OCI-LY3 (cell line): ENCODE measurements around the gene ST3GAL3.

Source experiments
- EZH2phosphoT487 ChIP-seq: fragments of 200-600 bp; shearing (Covaris generic); IDR thresholded peaks from 2 replicates; pipeline ENCODE4 v1.6.1; 2018; ENCODE audit warnings: antibody characterized with exemption, mixed run types, low read depth
- TF ChIP-seq, protein P1 (sequence below): fragments of 200-600, 300-600 bp; sonication (generic); IDR thresholded peaks from 2 replicates; pipeline ENCODE4 v1.5.1; 2014; ENCODE audit warnings: antibody characterized with exemption, low read length, low read depth

GRCh38 chr1:43938383-43938782 is 231.0 kb downstream of the ST3GAL3 start:
- TF ChIP-seq, protein P1, sequence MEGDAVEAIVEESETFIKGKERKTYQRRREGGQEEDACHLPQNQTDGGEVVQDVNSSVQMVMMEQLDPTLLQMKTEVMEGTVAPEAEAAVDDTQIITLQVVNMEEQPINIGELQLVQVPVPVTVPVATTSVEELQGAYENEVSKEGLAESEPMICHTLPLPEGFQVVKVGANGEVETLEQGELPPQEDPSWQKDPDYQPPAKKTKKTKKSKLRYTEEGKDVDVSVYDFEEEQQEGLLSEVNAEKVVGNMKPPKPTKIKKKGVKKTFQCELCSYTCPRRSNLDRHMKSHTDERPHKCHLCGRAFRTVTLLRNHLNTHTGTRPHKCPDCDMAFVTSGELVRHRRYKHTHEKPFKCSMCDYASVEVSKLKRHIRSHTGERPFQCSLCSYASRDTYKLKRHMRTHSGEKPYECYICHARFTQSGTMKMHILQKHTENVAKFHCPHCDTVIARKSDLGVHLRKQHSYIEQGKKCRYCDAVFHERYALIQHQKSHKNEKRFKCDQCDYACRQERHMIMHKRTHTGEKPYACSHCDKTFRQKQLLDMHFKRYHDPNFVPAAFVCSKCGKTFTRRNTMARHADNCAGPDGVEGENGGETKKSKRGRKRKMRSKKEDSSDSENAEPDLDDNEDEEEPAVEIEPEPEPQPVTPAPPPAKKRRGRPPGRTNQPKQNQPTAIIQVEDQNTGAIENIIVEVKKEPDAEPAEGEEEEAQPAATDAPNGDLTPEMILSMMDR, result no peak
- TF ChIP-seq EZH2phosphoT487, result no peak
